GM18861 (cell line): ENCODE data around the gene PALM2AKAP2.

ENCODE experiments used
- ATAC-seq: cut with Tn5 transposase; IDR thresholded peaks from one replicate; pipeline ENCODE4 v1.9.1; 2021; ENCODE audit not compliant: unreplicated experiment

Gene PALM2AKAP2

DNA sequence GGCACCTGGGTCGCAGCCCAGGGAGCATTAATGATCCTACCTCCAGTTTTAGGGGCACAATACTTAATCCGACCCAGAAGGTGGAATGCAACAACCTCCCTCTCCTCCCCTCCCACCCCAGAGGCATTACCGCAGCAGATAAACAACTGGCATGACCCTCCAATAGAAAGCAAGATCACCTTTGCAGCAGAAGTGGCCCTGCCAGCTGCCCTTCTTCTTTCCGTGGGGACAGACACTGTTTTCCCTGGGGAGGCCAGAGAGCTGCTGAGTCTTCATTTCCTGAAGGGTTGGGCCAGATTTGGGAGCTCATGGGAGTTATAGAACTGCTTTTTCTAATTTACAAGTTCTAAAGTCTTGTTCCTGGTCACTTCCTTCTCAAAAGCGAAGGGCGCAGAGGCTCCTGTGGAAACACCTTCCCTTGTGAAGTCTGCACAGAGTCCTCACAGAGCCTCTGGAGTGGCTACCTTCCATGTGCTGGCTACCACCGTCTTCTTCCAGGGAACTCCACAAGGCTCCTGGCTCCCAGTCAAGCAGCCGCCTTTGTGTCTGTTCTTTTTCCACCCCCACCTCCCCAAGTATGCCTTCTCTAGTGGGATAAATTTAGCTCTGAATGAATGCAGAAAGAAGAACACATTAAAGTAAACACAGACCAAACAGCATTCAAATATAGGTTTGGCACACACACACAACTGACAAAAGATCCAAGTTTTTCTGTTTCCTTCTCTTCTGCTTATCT, 8.0 kb upstream of the PALM2AKAP2 start:
- no peak for ATAC-seq

DNA sequence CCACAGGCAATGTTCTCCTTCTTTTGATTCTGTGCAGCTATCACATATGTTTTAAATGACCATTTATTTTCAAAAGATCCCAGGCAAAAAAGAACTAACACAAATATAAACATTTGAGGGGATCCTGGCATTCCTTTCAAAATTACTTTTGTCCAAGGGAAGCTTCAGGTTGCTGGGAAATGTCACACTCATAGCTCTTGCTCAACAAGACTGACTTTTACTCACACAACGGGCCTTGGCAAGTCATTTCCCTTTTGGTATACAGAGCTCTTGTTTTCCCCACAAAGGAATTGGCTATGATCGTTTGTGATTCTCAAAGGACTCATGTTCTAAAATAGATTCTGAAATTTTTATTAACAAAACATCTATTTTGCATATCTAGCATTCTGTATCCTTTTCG, 4.5 kb upstream of the PALM2AKAP2 start:
- ATAC-seq = no peak

DNA sequence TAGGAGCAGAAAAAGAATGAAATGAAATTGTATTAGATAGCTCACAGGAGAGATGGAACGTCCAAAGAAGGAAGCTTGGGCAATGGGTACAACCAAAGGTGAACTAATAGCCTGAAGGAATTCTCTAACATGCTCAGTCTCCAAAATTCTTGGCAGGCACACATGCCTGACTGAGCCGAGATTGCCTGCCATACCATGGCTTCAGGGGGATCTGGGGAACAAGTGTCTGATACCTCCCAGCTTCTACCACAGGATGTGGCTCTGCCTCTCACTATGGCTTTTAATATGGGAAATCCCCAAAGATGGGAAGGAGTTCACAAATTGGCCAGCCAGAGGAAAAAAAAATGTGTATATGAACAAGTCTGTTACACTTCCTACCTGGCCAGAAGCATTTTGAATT, 3.6 kb upstream of the PALM2AKAP2 start:
- no peak for ATAC-seq

DNA sequence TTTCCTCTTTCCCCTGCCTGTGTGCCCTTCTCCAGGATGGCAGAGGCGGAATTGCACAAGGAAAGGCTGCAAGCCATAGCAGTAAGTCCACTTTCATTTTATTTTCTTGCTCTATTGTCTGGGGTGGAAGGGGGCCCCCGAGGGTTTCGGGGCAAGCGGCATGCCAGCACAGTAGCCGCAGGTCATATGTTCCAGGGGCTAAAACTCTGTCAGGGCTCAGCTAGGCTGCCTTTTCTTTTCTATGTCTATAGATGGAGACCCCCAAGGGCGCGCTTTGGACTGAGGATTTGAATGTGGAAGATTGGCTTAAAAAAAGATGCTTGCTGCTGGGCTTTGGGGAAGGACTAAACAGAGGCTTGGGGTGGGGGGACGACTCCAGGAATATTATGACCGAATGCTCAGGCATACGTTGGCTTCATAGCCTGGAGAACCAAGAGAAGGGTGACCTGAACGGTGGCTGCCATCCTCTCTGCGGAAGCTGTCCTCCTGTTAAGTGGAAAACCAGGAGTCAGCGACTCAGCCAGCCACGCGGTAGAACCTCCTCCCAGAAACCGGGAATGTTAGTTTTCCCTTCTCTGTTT, 545 bp downstream of the PALM2AKAP2 start:
- ATAC-seq = no peak

GRCh38 chr9:109781086-109781485, 1.1 kb downstream of the PALM2AKAP2 start:
- no peak for ATAC-seq

GRCh38 chr9:109781541-109782197, 1.7 kb downstream of the PALM2AKAP2 start:
- no peak for ATAC-seq

- no peak for ATAC-seq
Measured at GRCh38 chr9:109787735-109788134, 7.7 kb downstream of the PALM2AKAP2 start.

DNA sequence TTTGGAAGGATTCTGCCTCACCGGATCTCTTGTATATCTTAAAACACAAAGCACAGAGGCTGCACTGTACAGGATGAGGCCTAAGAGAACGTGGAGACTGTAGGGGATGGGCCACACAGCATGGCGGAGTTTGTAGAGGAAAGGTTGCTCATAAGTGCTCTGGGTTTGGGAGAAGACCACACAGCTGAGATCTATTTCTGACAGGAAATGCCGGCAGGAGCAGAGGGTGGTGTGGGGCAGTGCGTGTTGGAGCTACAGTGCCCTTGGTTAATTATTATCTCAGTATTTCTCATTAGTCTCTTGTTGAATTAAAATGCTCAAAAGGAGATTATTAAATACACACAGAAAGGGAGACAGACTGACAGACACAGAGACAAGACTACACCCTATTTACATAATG, 9.6 kb downstream of the PALM2AKAP2 start:
- ATAC-seq = no peak

- ATAC-seq = no peak
Measured at GRCh38 chr9:109789971-109790370, 10.0 kb downstream of the PALM2AKAP2 start.

GRCh38 chr9:109791003-109791677, 11.1 kb downstream of the PALM2AKAP2 start:
- ATAC-seq = no peak

DNA sequence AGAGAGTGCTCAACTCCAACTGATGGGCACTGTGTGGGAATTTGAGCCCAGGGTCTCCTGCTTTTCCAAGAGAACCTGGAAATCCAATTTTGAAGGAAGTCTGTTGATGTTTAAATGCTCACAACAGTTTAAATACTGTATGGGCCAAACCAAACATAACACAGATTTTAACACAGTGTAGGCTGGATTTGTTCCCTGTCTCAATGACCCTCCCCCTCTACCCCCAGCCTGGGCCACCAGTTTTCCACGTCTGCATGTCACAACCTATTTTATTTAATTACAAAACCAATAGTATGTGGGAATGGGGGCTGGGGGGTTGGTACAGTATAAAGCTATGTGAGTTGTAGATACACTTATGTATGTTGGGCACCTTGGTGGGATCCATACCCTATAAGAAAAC, 11.7 kb downstream of the PALM2AKAP2 start:
- ATAC-seq = no peak

- no peak for ATAC-seq
Measured at GRCh38 chr9:109792951-109793546, 13.1 kb downstream of the PALM2AKAP2 start.

DNA sequence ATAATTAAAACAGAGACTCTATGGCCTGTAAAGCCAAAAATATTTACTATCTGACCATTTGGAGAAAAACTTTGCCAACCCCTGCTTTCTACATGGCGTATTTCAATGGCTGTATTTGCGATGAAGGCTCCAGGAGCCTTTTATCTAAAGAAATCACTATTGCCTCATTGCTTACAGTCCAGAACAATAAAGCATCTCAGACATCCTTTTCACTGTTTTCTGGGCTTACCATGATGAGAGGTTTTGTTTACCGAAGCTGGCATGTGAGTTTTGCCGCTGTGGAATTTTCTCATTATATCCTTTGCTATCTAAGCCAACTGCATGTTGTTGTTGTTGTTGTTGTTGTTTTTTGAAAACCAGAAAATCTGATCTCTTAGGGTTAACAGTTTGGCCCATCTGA, 13.9 kb downstream of the PALM2AKAP2 start:
- no peak for ATAC-seq

DNA sequence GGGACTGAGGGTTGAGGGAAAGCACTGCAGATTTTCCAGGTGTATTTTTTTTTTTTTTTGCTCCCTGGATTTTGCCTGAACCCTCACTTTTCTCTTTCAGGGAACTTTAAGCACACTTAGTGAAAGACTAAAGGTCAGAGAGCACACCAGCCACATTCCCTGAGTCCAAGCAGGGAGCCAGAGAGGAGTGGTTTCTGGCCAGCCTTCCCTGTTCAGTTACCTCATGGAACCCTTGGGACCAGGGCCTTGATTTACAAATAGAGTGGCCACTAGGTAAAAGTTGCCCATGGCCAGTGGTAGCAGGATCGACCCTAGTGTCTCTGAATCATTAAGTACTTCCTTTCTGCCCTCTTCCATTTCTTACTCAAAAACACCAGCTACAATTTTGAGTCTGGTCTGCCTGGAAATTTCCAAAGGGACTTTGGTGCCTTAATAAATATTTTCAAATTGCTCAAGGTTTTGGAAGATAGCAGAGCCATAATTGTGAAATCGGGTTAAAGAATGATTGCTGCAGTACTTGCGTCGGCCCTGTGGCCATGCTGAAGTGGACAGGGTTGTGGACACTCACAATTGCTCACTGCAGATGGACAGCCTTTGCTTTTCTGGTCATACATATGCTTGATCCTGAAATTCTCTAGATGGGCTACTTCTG, 14.5 kb downstream of the PALM2AKAP2 start:
- no peak for ATAC-seq

DNA sequence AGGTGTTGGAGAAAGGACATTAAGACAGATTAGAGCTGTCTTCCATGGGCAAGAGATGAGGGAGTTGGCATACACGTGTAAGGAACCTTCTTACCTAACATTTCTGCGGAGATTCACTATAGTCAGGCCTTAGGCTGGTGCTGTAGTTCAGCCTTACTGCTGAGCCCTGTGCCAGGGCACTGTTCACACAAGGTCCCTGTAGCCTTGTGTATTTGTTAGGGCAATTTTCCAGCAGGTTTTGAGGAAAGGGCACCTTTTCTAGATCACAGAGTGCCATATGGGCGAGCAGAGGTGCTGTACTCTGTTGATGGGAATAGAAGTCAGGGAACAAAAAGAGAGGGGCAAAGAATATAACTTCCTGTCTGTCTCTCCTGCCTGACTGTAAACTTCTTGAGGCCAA, 15.6 kb downstream of the PALM2AKAP2 start:
- no peak for ATAC-seq

GRCh38 chr9:109796078-109796477, 16.1 kb downstream of the PALM2AKAP2 start:
- ATAC-seq = no peak

DNA sequence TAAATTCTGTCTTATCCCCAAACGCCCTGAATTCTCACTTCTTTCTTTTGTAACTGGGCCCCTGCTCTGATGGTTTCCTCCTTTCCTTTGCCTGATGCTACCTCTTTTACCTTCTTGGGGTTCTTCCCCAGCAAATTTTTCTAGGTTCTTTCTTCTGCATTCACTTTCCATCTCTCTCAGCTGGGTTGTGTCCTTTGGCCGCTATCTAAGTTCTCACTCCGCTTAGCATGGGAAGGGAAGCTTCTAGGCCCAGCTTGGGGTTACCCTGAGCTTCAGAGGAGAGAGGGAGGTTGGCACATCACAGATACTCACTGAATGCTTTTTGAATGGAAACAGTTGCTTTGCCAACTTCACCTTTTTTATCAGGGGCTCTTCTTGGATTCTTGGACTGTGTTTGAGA, 17.0 kb downstream of the PALM2AKAP2 start:
- ATAC-seq = no peak

GRCh38 chr9:109797509-109797908, 17.5 kb downstream of the PALM2AKAP2 start:
- no peak for ATAC-seq

DNA sequence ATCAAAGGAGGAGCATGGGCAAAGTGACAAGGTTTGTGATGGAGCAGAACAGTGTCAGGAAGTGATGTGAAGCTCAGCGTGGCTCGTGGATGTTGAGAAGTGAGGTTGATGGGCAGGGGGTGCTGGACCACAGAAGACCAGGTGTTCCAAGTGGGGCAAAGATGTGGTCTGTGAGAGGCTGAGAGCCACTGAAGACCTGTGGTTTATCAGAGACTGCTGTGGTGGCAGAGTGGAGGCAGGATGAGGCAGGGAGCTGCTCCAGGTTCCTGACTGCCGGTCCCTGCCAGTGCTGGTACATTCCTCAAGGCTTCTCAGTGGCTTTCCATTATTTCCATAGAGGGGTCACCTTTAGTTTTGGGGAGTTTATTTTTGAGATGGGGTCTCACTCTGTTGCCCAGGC, 19.1 kb downstream of the PALM2AKAP2 start:
- ATAC-seq = no peak

- no peak for ATAC-seq
Measured at GRCh38 chr9:109799792-109800191, 19.8 kb downstream of the PALM2AKAP2 start.

DNA sequence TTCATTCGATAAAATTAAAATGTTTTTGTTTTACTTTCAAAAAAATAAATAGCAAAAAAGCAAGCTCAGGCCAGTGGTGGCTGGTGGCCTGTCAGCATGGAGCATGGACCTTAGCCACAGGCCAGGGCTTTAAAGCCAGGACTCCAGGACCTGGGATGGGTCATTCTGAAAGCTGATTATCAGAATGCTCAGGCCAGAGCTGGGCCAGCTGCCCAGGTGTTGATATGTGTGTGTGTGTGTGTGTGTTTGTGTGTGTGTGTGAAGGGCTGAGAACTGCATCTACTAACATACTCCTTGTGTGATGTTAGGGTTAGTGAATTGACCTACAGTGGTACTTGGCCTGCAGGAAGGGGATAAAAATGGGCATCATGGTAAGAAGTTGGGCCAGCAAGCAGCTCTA, 21.5 kb downstream of the PALM2AKAP2 start:
- ATAC-seq = no peak
